ENCODE data around the gene TBC1D2. TPM values are rescaled to one million over a fixed set of nuclear protein-coding genes. Genes with fewer than 3 reads are reported as not detected.

The TBC1D2 gene
- polyA plus RNA-seq, 2 of the 4 experiments (the other 2 are of a cell fraction) = 3.3 to 7.3 TPM

GRCh38 chr9:98295824-98296223 lies 40.4 kb upstream of the TBC1D2 start:
- ATAC-seq (no peak), FAIRE-seq (no peak), DNase-seq (ENCODE audit: low read depth in 1 of 2, low spot score in 1 of 2) (no peak)
- 83% methylated on average over 6 of the region's 6 CpGs for WGBS (ENCODE audit: missing lambda C conversion rate)
- no peaks in the 10 kb centered on the region for H3K4me1 ChIP-seq
- no peaks in the 10 kb centered on the region for H3K9me3 ChIP-seq
- no peak overlapping the region for H3K4me3 ChIP-seq
- H3K27ac ChIP-seq = no peak overlapping the region
- H3K4me2 ChIP-seq = no peak overlapping the region
- ChIA-PET POLR2A (no interaction called here), CTCF (interaction anchor here (0.7 kb wide), 1 partner anchor 20 kb away, joined by 3 read pairs; no protein-coding TSS in a partner anchor)
- no peak for TF ChIP-seq E2F6 (IDR thresholded peaks at IDR 0.05; ENCODE audit: borderline replicate concordance, low read depth)
- TF ChIP-seq HMGXB4 (CRISPR knock-in tag; IDR thresholded peaks at IDR 0.05; ENCODE audit: borderline replicate concordance) = no peak
- TF ChIP-seq EHMT2 (IDR thresholded peaks at IDR 0.05; ENCODE audit: low read depth) = no peak
- TF ChIP-seq CTCF (IDR thresholded peaks at IDR 0.05) = no peak

- ChIA-PET POLR2A (no interaction called here), CTCF (interaction anchor here (1.3 to 3.7 kb wide), 3 partner anchors 11 to 28 kb away, joined by 5 to 21 read pairs (median 6); no protein-coding TSS in a partner anchor)
- Histone ChIP-seq H3K4me1 (no peaks in the 10 kb centered on the region), H3K9me3 (no peaks in the 10 kb centered on the region), H3K4me3 (no peak overlapping the region), H3K4me2 (no peak overlapping the region), H3K27ac (no peak overlapping the region)
- no peak for TF ChIP-seq POLR2A (IDR thresholded peaks at IDR 0.05; ENCODE audit: low read length)
- TF ChIP-seq BCL3 (IDR thresholded peaks at IDR 0.05) = no peak
- TF ChIP-seq ZFP36 (IDR thresholded peaks at IDR 0.05; ENCODE audit: borderline replicate concordance, partially characterized antibody) = no peak
- TF ChIP-seq CHD4 (IDR thresholded peaks at IDR 0.05; ENCODE audit: borderline replicate concordance) = no peak
- DNase-seq (ENCODE audit: low read depth in 1 of 2, low spot score in 1 of 2) = no peak
- FAIRE-seq = no peak
- ATAC-seq = no peak
- 42% methylated on average over 5 of the region's 5 CpGs for WGBS (ENCODE audit: missing lambda C conversion rate)
Measured at GRCh38 chr9:98291820-98292219, 36.4 kb upstream of the TBC1D2 start.

- no peaks in the 10 kb centered on the region for H3K4me1 ChIP-seq
- CTCF ChIA-PET = interaction anchor here (0.8 to 3.7 kb wide), 4 partner anchors 9 to 484 kb away, joined by 3 to 21 read pairs (median 5); no protein-coding TSS in a partner anchor
- no peaks in the 10 kb centered on the region for H3K9me3 ChIP-seq
- no peak for DNase-seq (ENCODE audit: low read depth in 1 of 2, low spot score in 1 of 2)
- no peak overlapping the region for H3K27ac ChIP-seq
- whole genome bisulfite sequencing (ENCODE audit: missing lambda C conversion rate) = 88% methylated on average over 16 of the region's 18 CpGs
- no peak overlapping the region for H3K4me3 ChIP-seq
- FAIRE-seq = no peak
- POLR2A ChIA-PET = no interaction called here
- no peak overlapping the region for H3K4me2 ChIP-seq
- ATAC-seq = no peak
- no peak for TF ChIP-seq CEBPB (IDR thresholded peaks at IDR 0.05)
Measured at GRCh38 chr9:98290411-98290810, 35.0 kb upstream of the TBC1D2 start.

GRCh38 chr9:98289614-98290201 lies 34.3 kb upstream of the TBC1D2 start:
- H3K9me3 ChIP-seq = no peaks in the 10 kb centered on the region
- H3K4me2 ChIP-seq = no peak overlapping the region
- DNase-seq (ENCODE audit: low read depth in 1 of 2, low spot score in 1 of 2) (no peak), FAIRE-seq (no peak), ATAC-seq (peak in 1 of 2 experiments; percentile 22; a peak in 1 of 6 replicates)
- no peaks in the 10 kb centered on the region for H3K4me1 ChIP-seq
- H3K4me3 ChIP-seq = no peak overlapping the region
- ChIA-PET POLR2A (interaction anchor here (0.7 kb wide), 1 partner anchor 436 kb away, joined by 3 read pairs; no protein-coding TSS in a partner anchor), CTCF (interaction anchor here (0.6 to 3.7 kb wide), 7 partner anchors 9 to 485 kb away, joined by 3 to 21 read pairs (median 5); no protein-coding TSS in a partner anchor)
- TF ChIP-seq ZSCAN20 (CRISPR knock-in tag; IDR thresholded peaks at IDR 0.05) (no peak), BHLHE40 (IDR thresholded peaks at IDR 0.05; ENCODE audit: low read depth, low read length) (no peak), FOSB (CRISPR knock-in tag; IDR thresholded peaks at IDR 0.05) (no peak), RFX5 (IDR thresholded peaks at IDR 0.05) (no peak), CBX2 (IDR thresholded peaks at IDR 0.05; ENCODE audit: borderline replicate concordance, low read depth) (no peak)
- H3K27ac ChIP-seq = no peak overlapping the region
- 80% methylated on average over 12 of the region's 12 CpGs for WGBS (ENCODE audit: missing lambda C conversion rate)

All from A549 (cell line).